Measurements from ENCODE around the gene PLS1.

The PLS1 gene

GRCh38 chr3:142636664-142637063 is 40.5 kb downstream of the PLS1 start:
- H3K4me1 Mint-ChIP-seq: no peaks in the 10 kb centered on the region
- ATAC-seq (no peak), DNase-seq (no peak)
- H3K4me3 Mint-ChIP-seq: no peak overlapping the region
- no peak overlapping the region for H3K27ac Mint-ChIP-seq
- no peaks in the 10 kb centered on the region for H3K36me3 Mint-ChIP-seq (ENCODE audit: low read depth)
- no peaks in the 10 kb centered on the region for H3K9me3 Mint-ChIP-seq
- H3K27me3 Mint-ChIP-seq: no peaks in the 10 kb centered on the region

DNA sequence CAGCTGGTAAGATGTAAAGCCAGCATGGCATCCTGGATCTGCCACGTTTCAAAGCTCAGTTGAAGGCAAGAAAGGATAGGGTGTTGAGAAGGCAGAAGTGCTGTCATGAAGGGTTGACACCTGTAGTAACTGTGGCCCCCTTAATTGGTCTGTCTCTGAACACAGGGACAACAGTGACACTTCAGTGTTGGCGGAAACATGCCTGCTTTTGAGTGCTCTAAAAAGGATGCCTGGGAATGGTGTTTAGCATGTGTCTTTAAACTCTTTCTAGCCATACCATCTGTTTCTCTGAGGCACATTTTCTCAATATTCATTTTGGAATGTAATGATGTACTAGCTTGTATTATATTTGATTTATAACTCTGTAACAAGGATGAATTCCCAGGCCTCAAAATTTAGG is 42.1 kb downstream of the PLS1 start:
- Mint-ChIP-seq H3K9me3 (no peaks in the 10 kb centered on the region), H3K27ac (no peak overlapping the region)
- no peak for ATAC-seq

DNA sequence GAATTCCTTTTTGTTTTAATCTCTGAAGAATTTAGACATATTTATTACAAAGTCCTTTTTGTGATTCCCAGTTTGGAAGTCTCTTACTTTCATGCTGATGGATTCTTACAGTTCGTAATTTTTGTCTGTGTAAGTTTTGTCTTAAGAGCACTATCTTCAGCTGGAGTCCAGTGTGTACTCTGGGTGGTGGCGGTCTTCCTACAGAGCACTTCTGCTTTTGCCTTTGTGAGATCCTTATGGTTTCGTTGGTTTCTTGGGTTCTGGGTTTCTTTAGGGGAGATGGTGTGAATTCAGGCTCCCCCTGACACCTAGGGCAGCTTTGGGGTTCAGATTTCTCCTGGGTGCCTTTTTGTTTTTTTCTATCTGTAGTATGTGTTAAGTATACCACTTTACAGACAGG is 45.3 kb downstream of the PLS1 start:
- Mint-ChIP-seq H3K4me1 (no peaks in the 10 kb centered on the region), H3K9me3 (no peaks in the 10 kb centered on the region), H3K27ac (no peak overlapping the region), H3K36me3 (ENCODE audit: low read depth) (no peaks in the 10 kb centered on the region), H3K4me3 (no peak overlapping the region), H3K27me3 (no peaks in the 10 kb centered on the region)
- DNase-seq (no peak), ATAC-seq (no peak)

More for the DNA sequence above, 42.1 kb downstream of the PLS1 start:
- no peaks in the 10 kb centered on the region for H3K27me3 Mint-ChIP-seq
- H3K36me3 Mint-ChIP-seq (ENCODE audit: low read depth): no peaks in the 10 kb centered on the region
- H3K4me3 Mint-ChIP-seq: no peak overlapping the region
- no peaks in the 10 kb centered on the region for H3K4me1 Mint-ChIP-seq
- no peak for DNase-seq

- H3K4me1 Mint-ChIP-seq: no peaks in the 10 kb centered on the region
- H3K27me3 Mint-ChIP-seq: no peaks in the 10 kb centered on the region
- ATAC-seq (no peak), DNase-seq (no peak)
- no peaks in the 10 kb centered on the region for H3K9me3 Mint-ChIP-seq
- no peak overlapping the region for H3K4me3 Mint-ChIP-seq
- H3K27ac Mint-ChIP-seq: no peak overlapping the region
- no peaks in the 10 kb centered on the region for H3K36me3 Mint-ChIP-seq (ENCODE audit: low read depth)
Measured at GRCh38 chr3:142642956-142643355, 46.8 kb downstream of the PLS1 start.

GRCh38 chr3:142644502-142644901 is 48.3 kb downstream of the PLS1 start:
- Mint-ChIP-seq H3K36me3 (ENCODE audit: low read depth) (no peaks in the 10 kb centered on the region), H3K4me3 (no peak overlapping the region), H3K27ac (no peak overlapping the region), H3K9me3 (no peaks in the 10 kb centered on the region), H3K27me3 (no peaks in the 10 kb centered on the region), H3K4me1 (no peaks in the 10 kb centered on the region)
- DNase-seq (no peak), ATAC-seq (no peak)

DNA sequence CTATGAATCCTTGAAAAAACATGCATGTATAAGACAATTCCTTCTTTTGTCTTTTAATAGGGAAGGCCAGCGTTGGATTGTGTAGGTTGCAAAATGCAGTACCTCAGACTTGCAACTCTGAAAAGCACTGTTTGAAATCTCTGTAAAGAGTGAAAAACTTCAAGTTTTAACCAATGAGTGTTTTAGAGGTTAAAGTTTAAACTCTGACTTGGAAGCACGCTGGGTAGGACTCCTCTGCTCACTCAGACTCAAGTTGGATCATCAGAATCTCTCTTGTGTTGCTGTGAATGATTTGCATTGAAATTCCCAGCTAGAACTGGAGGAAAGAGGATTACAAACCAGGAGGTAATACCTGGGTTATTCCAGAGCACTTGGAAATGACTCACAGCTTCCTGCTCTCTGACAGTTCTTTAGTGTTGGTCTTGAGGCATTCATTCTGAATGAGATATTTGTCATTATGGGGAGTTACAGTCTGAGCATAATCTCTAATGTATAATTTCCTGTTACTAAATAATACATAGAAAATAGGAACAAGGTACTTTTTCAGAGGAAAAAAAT is 49.1 kb downstream of the PLS1 start:
- no peaks in the 10 kb centered on the region for H3K36me3 Mint-ChIP-seq (ENCODE audit: low read depth)
- no peaks in the 10 kb centered on the region for H3K9me3 Mint-ChIP-seq
- H3K27me3 Mint-ChIP-seq: no peaks in the 10 kb centered on the region
- ATAC-seq (no peak), DNase-seq (no peak)
- peaks cover 1% of the 10 kb centered on the region for H3K4me1 Mint-ChIP-seq
- no peak overlapping the region for H3K27ac Mint-ChIP-seq
- no peak overlapping the region for H3K4me3 Mint-ChIP-seq

- no peak overlapping the region for H3K27ac Mint-ChIP-seq
- ATAC-seq (no peak), DNase-seq (no peak)
- H3K27me3 Mint-ChIP-seq: no peaks in the 10 kb centered on the region
- H3K4me1 Mint-ChIP-seq: peaks cover 3% of the 10 kb centered on the region
- no peaks in the 10 kb centered on the region for H3K36me3 Mint-ChIP-seq (ENCODE audit: low read depth)
- H3K4me3 Mint-ChIP-seq: no peak overlapping the region
- no peaks in the 10 kb centered on the region for H3K9me3 Mint-ChIP-seq
Measured at GRCh38 chr3:142646020-142646785, 50.0 kb downstream of the PLS1 start.

GRCh38 chr3:142647856-142648255 is 51.7 kb downstream of the PLS1 start:
- DNase-seq (no peak), ATAC-seq (no peak)
- Mint-ChIP-seq H3K36me3 (ENCODE audit: low read depth) (no peaks in the 10 kb centered on the region), H3K9me3 (no peaks in the 10 kb centered on the region), H3K4me1 (peaks cover 3% of the 10 kb centered on the region), H3K27me3 (no peaks in the 10 kb centered on the region), H3K27ac (no peak overlapping the region), H3K4me3 (no peak overlapping the region)

- Mint-ChIP-seq H3K4me3 (no peak overlapping the region), H3K27ac (no peak overlapping the region), H3K4me1 (peaks cover 3% of the 10 kb centered on the region), H3K27me3 (no peaks in the 10 kb centered on the region), H3K36me3 (ENCODE audit: low read depth) (no peaks in the 10 kb centered on the region), H3K9me3 (no peaks in the 10 kb centered on the region)
- DNase-seq (no peak), ATAC-seq (no peak)
Measured at GRCh38 chr3:142648950-142649349, 52.8 kb downstream of the PLS1 start.

GRCh38 chr3:142650001-142650693 is 54.0 kb downstream of the PLS1 start:
- no peak overlapping the region for H3K27ac Mint-ChIP-seq
- ATAC-seq: no peak

GRCh38 chr3:142651711-142652110 is 55.5 kb downstream of the PLS1 start:
- DNase-seq: no peak
- H3K4me3 Mint-ChIP-seq: no peak overlapping the region
- H3K36me3 Mint-ChIP-seq (ENCODE audit: low read depth): no peaks in the 10 kb centered on the region
- ATAC-seq: no peak
- no peaks in the 10 kb centered on the region for H3K9me3 Mint-ChIP-seq
- H3K27ac Mint-ChIP-seq: no peak overlapping the region
- no peaks in the 10 kb centered on the region for H3K27me3 Mint-ChIP-seq
- peaks cover 3% of the 10 kb centered on the region for H3K4me1 Mint-ChIP-seq

More at GRCh38 chr3:142650001-142650693, 54.0 kb downstream of the PLS1 start:
- no peaks in the 10 kb centered on the region for H3K27me3 Mint-ChIP-seq
- peaks cover 3% of the 10 kb centered on the region for H3K4me1 Mint-ChIP-seq
- DNase-seq: no peak
- H3K9me3 Mint-ChIP-seq: no peaks in the 10 kb centered on the region
- H3K36me3 Mint-ChIP-seq (ENCODE audit: low read depth): no peaks in the 10 kb centered on the region
- H3K4me3 Mint-ChIP-seq: no peak overlapping the region

GRCh38 chr3:142652826-142653292 is 56.7 kb downstream of the PLS1 start:
- DNase-seq: no peak
- Mint-ChIP-seq H3K4me1 (peaks cover 3% of the 10 kb centered on the region), H3K36me3 (ENCODE audit: low read depth) (no peaks in the 10 kb centered on the region), H3K27ac (no peak overlapping the region), H3K9me3 (no peaks in the 10 kb centered on the region), H3K27me3 (no peaks in the 10 kb centered on the region), H3K4me3 (no peak overlapping the region)
- ATAC-seq: no peak

DNA sequence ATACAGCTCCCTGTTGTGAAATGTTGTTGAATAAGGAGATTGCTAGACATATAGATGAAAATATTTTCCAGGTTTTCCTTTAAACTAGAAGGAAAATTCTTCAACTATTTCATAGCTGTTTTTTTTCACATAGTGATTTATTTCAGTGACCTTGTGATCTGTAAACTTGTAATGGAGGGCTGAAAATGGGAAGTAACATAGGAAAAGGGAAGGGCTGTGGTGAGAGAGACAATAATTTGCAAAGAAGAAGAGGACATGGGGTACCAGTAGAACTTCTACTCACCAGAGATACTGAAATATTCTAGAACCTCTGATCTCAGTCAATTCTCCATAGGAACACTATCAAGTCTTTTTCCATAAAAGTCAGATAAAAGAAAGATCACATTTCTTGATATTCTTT is 60.4 kb downstream of the PLS1 start:
- Mint-ChIP-seq H3K4me3 (no peak overlapping the region), H3K9me3 (no peaks in the 10 kb centered on the region), H3K4me1 (no peaks in the 10 kb centered on the region)

GRCh38 chr3:142657033-142657432 is 60.8 kb downstream of the PLS1 start:
- Mint-ChIP-seq H3K4me3 (no peak overlapping the region), H3K27me3 (no peaks in the 10 kb centered on the region), H3K9me3 (no peaks in the 10 kb centered on the region), H3K36me3 (ENCODE audit: low read depth) (no peaks in the 10 kb centered on the region), H3K4me1 (no peaks in the 10 kb centered on the region), H3K27ac (no peak overlapping the region)
- DNase-seq (no peak), ATAC-seq (no peak)

More for the DNA sequence above, 60.4 kb downstream of the PLS1 start:
- ATAC-seq (no peak), DNase-seq (no peak)
- no peaks in the 10 kb centered on the region for H3K36me3 Mint-ChIP-seq (ENCODE audit: low read depth)
- H3K27ac Mint-ChIP-seq: no peak overlapping the region
- no peaks in the 10 kb centered on the region for H3K27me3 Mint-ChIP-seq

GRCh38 chr3:142660383-142660782 is 64.2 kb downstream of the PLS1 start:
- no peak overlapping the region for H3K4me3 Mint-ChIP-seq

More at GRCh38 chr3:142660383-142660782, 64.2 kb downstream of the PLS1 start:
- DNase-seq (no peak), ATAC-seq (no peak)
- Mint-ChIP-seq H3K9me3 (no peaks in the 10 kb centered on the region), H3K27ac (no peak overlapping the region), H3K27me3 (no peaks in the 10 kb centered on the region), H3K4me1 (no peaks in the 10 kb centered on the region), H3K36me3 (ENCODE audit: low read depth) (no peaks in the 10 kb centered on the region)

All from activated naive CD8-positive, alpha-beta T cell treated with anti-CD3 and anti-CD28 coated beads, Interleukin-2, amount 50 U/mL, for 24 hours (primary cell).